ENCODE data around the gene MAN1B1. TPM values are rescaled to one million over a fixed set of nuclear protein-coding genes. Genes with fewer than 3 reads are reported as not detected.
A peak's percentile ranks its signal among the peaks of the same experiment; 100 is the strongest.

The MAN1B1 gene
- total RNA-seq, 1 donor from 2014 or later: 54.0 TPM

GRCh38 chr9:137054932-137055384 is 31.8 kb upstream of the MAN1B1 start:
- Mint-ChIP-seq H3K4me1 (no peaks in the 10 kb centered on the region), H3K36me3 (ENCODE audit: low read depth) (no peaks in the 10 kb centered on the region), H3K4me3 (no peak overlapping the region), H3K9me3 (no peaks in the 10 kb centered on the region), H3K27ac (ENCODE audit: unreplicated experiment) (no peak overlapping the region), H3K27me3 (ENCODE audit: low read depth) (peaks cover 76% of the 10 kb centered on the region)
- no peak for TF ChIP-seq CTCF (conservative IDR thresholded peaks at IDR 0.05)
- no peak for DNase-seq (ENCODE audit: low read depth, low spot score)

GRCh38 chr9:137055385-137056364 is 31.1 kb upstream of the MAN1B1 start:
- no peak for DNase-seq (ENCODE audit: low read depth, low spot score)
- Mint-ChIP-seq H3K36me3 (ENCODE audit: low read depth) (no peaks in the 10 kb centered on the region), H3K9me3 (no peaks in the 10 kb centered on the region)

GRCh38 chr9:137056739-137057415 is 29.9 kb upstream of the MAN1B1 start:
- H3K4me1 Mint-ChIP-seq: no peaks in the 10 kb centered on the region
- peaks cover 64% of the 10 kb centered on the region for H3K27me3 Mint-ChIP-seq (ENCODE audit: low read depth)
- no peak overlapping the region for H3K4me3 Mint-ChIP-seq
- H3K9me3 Mint-ChIP-seq: no peaks in the 10 kb centered on the region
- H3K27ac Mint-ChIP-seq (ENCODE audit: unreplicated experiment): no peak overlapping the region
- H3K36me3 Mint-ChIP-seq (ENCODE audit: low read depth): no peaks in the 10 kb centered on the region
- no peak for DNase-seq (ENCODE audit: low read depth, low spot score)
- TF ChIP-seq CTCF (conservative IDR thresholded peaks at IDR 0.05): no peak

More at GRCh38 chr9:137055385-137056364, 31.1 kb upstream of the MAN1B1 start:
- TF ChIP-seq CTCF (conservative IDR thresholded peaks at IDR 0.05): no peak
- Mint-ChIP-seq H3K4me3 (no peak overlapping the region), H3K4me1 (no peaks in the 10 kb centered on the region), H3K27me3 (ENCODE audit: low read depth) (peaks cover 72% of the 10 kb centered on the region), H3K27ac (ENCODE audit: unreplicated experiment) (peak overlapping the region; percentile 27)

- TF ChIP-seq CTCF (conservative IDR thresholded peaks at IDR 0.05): no peak
- Mint-ChIP-seq H3K4me3 (no peak overlapping the region), H3K27me3 (ENCODE audit: low read depth) (peaks cover 57% of the 10 kb centered on the region), H3K9me3 (no peaks in the 10 kb centered on the region), H3K27ac (ENCODE audit: unreplicated experiment) (no peak overlapping the region), H3K4me1 (no peaks in the 10 kb centered on the region), H3K36me3 (ENCODE audit: low read depth) (no peaks in the 10 kb centered on the region)
- DNase-seq (ENCODE audit: low read depth, low spot score): no peak
Measured at GRCh38 chr9:137057545-137057944, 29.2 kb upstream of the MAN1B1 start.

GRCh38 chr9:137058521-137059234 is 28.1 kb upstream of the MAN1B1 start:
- no peak for TF ChIP-seq CTCF (conservative IDR thresholded peaks at IDR 0.05)
- Mint-ChIP-seq H3K9me3 (no peaks in the 10 kb centered on the region), H3K4me1 (no peaks in the 10 kb centered on the region), H3K36me3 (ENCODE audit: low read depth) (no peaks in the 10 kb centered on the region), H3K27ac (ENCODE audit: unreplicated experiment) (no peak overlapping the region), H3K4me3 (no peak overlapping the region), H3K27me3 (ENCODE audit: low read depth) (peaks cover 51% of the 10 kb centered on the region)
- no peak for DNase-seq (ENCODE audit: low read depth, low spot score)

Measured in neural crest cell (in vitro differentiated cells).